ENCODE results near the gene KRT28. TPM values are rescaled to one million over a fixed set of nuclear protein-coding genes. Genes with fewer than 3 reads are reported as not detected.
A peak's percentile ranks its signal among the peaks of the same experiment; 100 is the strongest.

The KRT28 gene
- total RNA-seq, 2 donors from 2014 or later, result not detected

DNA sequence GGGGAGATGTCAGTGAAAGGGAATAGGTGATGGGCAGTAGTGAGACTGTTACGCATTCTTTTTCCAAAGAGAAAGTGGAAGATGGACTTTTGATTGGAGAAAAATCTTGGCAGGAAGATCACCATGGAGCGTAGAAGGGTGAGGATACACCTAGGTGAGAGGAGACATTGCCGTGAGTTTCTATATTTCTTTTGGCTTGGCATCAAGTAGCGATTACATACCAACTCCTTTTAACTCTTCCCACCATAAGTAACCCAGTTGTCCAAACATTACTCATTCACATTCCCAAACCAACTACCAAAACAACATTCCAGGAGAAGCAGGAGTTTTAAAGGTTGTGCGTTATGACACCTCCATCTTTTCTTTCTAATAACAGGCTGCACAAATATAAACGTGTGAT lies 10.7 kb upstream of the KRT28 start:
- Histone ChIP-seq H3K9me3 (no peaks in the 10 kb centered on the region), H3K4me1 (peaks cover 0 to 21% of the 10 kb centered on the region in 2 donors), H3K36me3 (no peaks in the 10 kb centered on the region), H3K27ac (peak overlapping the region in 1 of 2 donors; percentile 6), H3K4me3 (no peak overlapping the region), H3K27me3 (no peaks in the 10 kb centered on the region)
- no peak for DNase-seq (ENCODE audit: low spot score)
- TF ChIP-seq, protein P1, sequence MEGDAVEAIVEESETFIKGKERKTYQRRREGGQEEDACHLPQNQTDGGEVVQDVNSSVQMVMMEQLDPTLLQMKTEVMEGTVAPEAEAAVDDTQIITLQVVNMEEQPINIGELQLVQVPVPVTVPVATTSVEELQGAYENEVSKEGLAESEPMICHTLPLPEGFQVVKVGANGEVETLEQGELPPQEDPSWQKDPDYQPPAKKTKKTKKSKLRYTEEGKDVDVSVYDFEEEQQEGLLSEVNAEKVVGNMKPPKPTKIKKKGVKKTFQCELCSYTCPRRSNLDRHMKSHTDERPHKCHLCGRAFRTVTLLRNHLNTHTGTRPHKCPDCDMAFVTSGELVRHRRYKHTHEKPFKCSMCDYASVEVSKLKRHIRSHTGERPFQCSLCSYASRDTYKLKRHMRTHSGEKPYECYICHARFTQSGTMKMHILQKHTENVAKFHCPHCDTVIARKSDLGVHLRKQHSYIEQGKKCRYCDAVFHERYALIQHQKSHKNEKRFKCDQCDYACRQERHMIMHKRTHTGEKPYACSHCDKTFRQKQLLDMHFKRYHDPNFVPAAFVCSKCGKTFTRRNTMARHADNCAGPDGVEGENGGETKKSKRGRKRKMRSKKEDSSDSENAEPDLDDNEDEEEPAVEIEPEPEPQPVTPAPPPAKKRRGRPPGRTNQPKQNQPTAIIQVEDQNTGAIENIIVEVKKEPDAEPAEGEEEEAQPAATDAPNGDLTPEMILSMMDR (IDR thresholded peaks at IDR 0.05), result no peak

- TF ChIP-seq, protein P1 (IDR thresholded peaks at IDR 0.05), result no peak
- no peak for DNase-seq (ENCODE audit: low spot score)
- Histone ChIP-seq H3K27ac (peak overlapping the region in 1 of 2 donors; percentile 6), H3K36me3 (no peaks in the 10 kb centered on the region), H3K9me3 (no peaks in the 10 kb centered on the region), H3K4me1 (peaks cover 0 to 21% of the 10 kb centered on the region in 2 donors), H3K27me3 (no peaks in the 10 kb centered on the region), H3K4me3 (no peak overlapping the region)
These were observed 10.1 kb upstream of the KRT28 start for GRCh38 chr17:40809721-40810421.

DNA sequence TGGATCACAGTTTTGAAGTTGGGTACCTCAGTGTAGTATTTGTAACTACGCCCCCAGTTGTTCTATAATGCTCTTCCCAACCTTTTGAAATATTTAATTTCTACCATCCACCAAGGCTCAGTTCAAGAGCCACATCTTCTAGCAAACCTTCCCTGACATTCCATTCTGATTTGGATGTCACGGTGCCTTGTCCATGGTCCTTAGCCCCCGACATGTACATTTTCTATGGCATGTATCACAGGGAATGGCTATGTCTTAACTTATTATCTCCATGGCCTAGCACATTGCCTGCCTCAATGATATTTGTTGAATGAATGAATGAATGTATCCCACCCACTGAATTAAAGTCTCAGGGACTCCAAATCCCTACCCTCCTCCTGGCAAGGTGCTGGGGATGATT lies 6.4 kb upstream of the KRT28 start:
- no peaks in the 10 kb centered on the region for H3K36me3 ChIP-seq
- DNase-seq (ENCODE audit: low spot score), result no peak
- H3K27ac ChIP-seq, result no peak overlapping the region
- no peak overlapping the region for H3K4me3 ChIP-seq
- H3K27me3 ChIP-seq, result no peaks in the 10 kb centered on the region
- peaks cover 0 to 27% of the 10 kb centered on the region in 2 donors for H3K4me1 ChIP-seq
- TF ChIP-seq, protein P1 (IDR thresholded peaks at IDR 0.05), result no peak
- H3K9me3 ChIP-seq, result no peaks in the 10 kb centered on the region

DNA sequence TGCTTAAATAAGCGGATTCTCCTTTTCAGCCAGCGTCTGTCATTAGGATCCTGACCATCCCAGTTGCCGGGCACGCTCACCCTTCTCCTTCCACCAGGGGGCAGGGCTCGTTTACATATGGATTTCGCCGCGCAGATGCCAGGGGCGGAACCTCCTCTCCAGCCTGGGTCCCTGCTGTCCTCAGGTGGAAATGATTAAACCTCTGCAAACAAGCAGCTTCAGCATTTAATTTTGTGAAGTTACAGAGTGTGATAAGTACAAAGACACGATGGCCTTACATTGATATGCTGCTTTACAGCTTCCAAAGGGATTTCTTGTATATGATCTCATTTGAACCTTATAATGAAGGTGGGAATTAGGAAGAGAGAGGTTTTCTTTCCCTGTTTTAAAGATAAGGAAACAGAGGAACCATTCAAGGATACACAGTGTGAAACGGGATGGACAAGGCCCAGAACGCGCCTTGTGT lies 3.9 kb upstream of the KRT28 start:
- peak; percentile 76 for DNase-seq (ENCODE audit: low spot score)
- no peak overlapping the region for H3K27ac ChIP-seq
- H3K27me3 ChIP-seq, result peaks cover 0 to 3% of the 10 kb centered on the region in 2 donors

DNA sequence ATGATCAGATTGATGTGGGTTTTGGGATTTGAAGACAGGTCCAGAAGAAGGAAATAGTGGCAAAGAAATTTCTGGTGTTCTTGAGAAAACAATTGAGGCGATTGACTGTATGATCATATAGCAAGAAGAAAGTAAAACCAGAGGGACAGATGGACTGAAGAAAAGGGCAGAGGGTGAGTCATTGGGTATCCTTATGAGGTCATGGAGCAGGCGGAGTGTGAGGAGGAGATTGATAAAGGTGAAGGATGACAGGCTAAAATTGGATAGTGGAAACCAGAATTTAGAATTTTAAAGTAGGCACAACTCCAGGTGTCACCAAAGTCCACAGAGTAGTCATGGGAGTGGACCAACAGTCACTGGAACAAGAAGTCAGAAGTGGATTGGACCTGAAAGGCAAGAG lies 1.4 kb upstream of the KRT28 start:
- DNase-seq (ENCODE audit: low spot score), result no peak
- Histone ChIP-seq H3K36me3 (no peaks in the 10 kb centered on the region), H3K4me1 (peaks cover 0 to 6% of the 10 kb centered on the region in 2 donors), H3K27me3 (peaks cover 0 to 3% of the 10 kb centered on the region in 2 donors), H3K4me3 (no peak overlapping the region), H3K27ac (no peak overlapping the region), H3K9me3 (no peaks in the 10 kb centered on the region)
- TF ChIP-seq, protein P1 (IDR thresholded peaks at IDR 0.05), result no peak

More for the DNA sequence above, 3.9 kb upstream of the KRT28 start:
- TF ChIP-seq, protein P1 (IDR thresholded peaks at IDR 0.05), result peak; percentile 64 to 84
- peaks cover 0 to 6% of the 10 kb centered on the region in 2 donors for H3K4me1 ChIP-seq
- H3K36me3 ChIP-seq, result no peaks in the 10 kb centered on the region
- no peak overlapping the region for H3K4me3 ChIP-seq
- H3K9me3 ChIP-seq, result no peaks in the 10 kb centered on the region

Measured in right atrium auricular region (tissue), 2 donors.